B cell (primary cell): ENCODE measurements around the gene MYH14. TPM values are rescaled to one million over a fixed set of nuclear protein-coding genes. Genes with fewer than 3 reads are reported as not detected.

Experiments used
- ATAC-seq: fragments of 200-7000 bp; cut with Tn5 transposase; one replicate; pipeline ENCODE4 v1.10.0; 2021; ENCODE audit warnings: low read depth, mild to moderate bottlenecking, moderate number of reproducible peaks, moderate library complexity
- CTCF ChIA-PET: fragments of 350-600 bp; sonication (Branson Sonifier 250); formaldehyde crosslinking; loops from one replicate; lab custom pipeline; 2021; ENCODE audit warnings: antibody characterized with exemption, inconsistent platforms; lab: Charles Lee
- POLR2A ChIA-PET: fragments of 350-600 bp; sonication (Branson Sonifier 250); formaldehyde crosslinking; loops from one replicate; lab custom pipeline; 2021; ENCODE audit warnings: antibody characterized with exemption; lab: Charles Lee
- DNase-seq: peaks from one replicate; pipeline ENCODE4 v3.0.0; 2013
- H2AFZ ChIP-seq: 2 replicates; pipeline ENCODE4 v1.6.1; 2012; ENCODE audit warnings: mild to moderate bottlenecking, low read depth, low read length; ENCODE audit not compliant: insufficient read depth, poor library complexity, severe bottlenecking
- H3K27ac ChIP-seq, 2 donors: 1 replicate in 1 of 2; 2 replicates in 1 of 2; pipeline ENCODE4 v1.5.1; 2012 to 2013; ENCODE audit warnings: low read length in 2 of 2, mild to moderate bottlenecking in 2 of 2, moderate library complexity in 1 of 2
- H3K27me3 ChIP-seq, 4 experiments: fragments of 200-600 bp in 1 of 4; sonication (generic) in 1 of 4; replicated peaks in 1 of 4; 1 replicate in 2 of 4; 2 replicates in 2 of 4; pipeline versions ENCODE4 v1.6.1 to v1.7.0; 2013 to 2016; ENCODE audit warnings: low read length in 3 of 4, mild to moderate bottlenecking in 2 of 4, mixed read lengths in 1 of 4, moderate library complexity in 1 of 4; ENCODE audit not compliant: insufficient read depth in 4 of 4, control insufficient read depth in 3 of 4; ENCODE audit errors: control extremely low read depth in 1 of 4
- H3K36me3 ChIP-seq, 2 experiments: replicated peaks in 1 of 2; 1 replicate in 1 of 2; 2 replicates in 1 of 2; pipeline versions ENCODE4 v1.6.1 to v1.7.1; 2013; ENCODE audit warnings: low read length in 1 of 2; ENCODE audit not compliant: insufficient read depth in 2 of 2, control insufficient read depth in 1 of 2; ENCODE audit errors: control extremely low read depth in 1 of 2, extremely low read depth in 1 of 2
- H3K4me1 ChIP-seq, 2 donors: fragments of 200-600 bp in 1 of 2; sonication (generic) in 1 of 2; 1 replicate in 1 of 2; 2 replicates in 1 of 2; pipeline versions ENCODE4 v1.5.1 to v1.6.1; 2013 to 2017; ENCODE audit warnings: low read length in 2 of 2; ENCODE audit not compliant: control insufficient read depth in 2 of 2, insufficient read depth in 2 of 2
- H3K4me2 ChIP-seq: replicated peaks from 2 replicates; pipeline ENCODE3; 2012; ENCODE audit warnings: mild to moderate bottlenecking, low read depth, low read length; ENCODE audit not compliant: poor library complexity, severe bottlenecking
- H3K4me3 ChIP-seq, 5 experiments: fragments of 200-600 bp in 1 of 5; sonication (generic) in 1 of 5; 1 replicate in 3 of 5; 2 replicates in 2 of 5; pipeline versions ENCODE4 v1.5.1 to v1.7.0; 2011 to 2016; ENCODE audit warnings: low read length in 4 of 5, mild to moderate bottlenecking in 4 of 5, low read depth in 2 of 5, control low read depth in 1 of 5, moderate library complexity in 1 of 5; ENCODE audit not compliant: insufficient read depth in 1 of 5; ENCODE audit errors: control extremely low read depth in 1 of 5, extremely low read depth in 1 of 5
- H3K79me2 ChIP-seq: fragments of 200-600 bp; sonication (generic); one replicate; pipeline ENCODE4 v1.6.0; 2016; ENCODE audit warnings: low read length; ENCODE audit not compliant: control insufficient read depth, insufficient read depth
- H3K9ac ChIP-seq: fragments of 200-600 bp; sonication (generic); 2 replicates; pipeline ENCODE4 v1.6.1; 2017; ENCODE audit warnings: mild to moderate bottlenecking, low read length, moderate library complexity
- H3K9me3 ChIP-seq, 3 donors: one replicate each; pipeline versions ENCODE4 v1.6.1 to v1.7.1; 2013; ENCODE audit warnings: low read length in 2 of 3; ENCODE audit not compliant: control insufficient read depth in 2 of 3, insufficient read depth in 1 of 3; ENCODE audit errors: control extremely low read depth in 1 of 3
- H4K20me1 ChIP-seq: 2 replicates; pipeline ENCODE4 v1.6.0; 2012; ENCODE audit warnings: mild to moderate bottlenecking, low read length; ENCODE audit not compliant: insufficient read depth, control insufficient read depth, poor library complexity, severe bottlenecking
- H3K27ac Mint-ChIP-seq: one replicate; pipeline ENCODE4 v1.8.0; 2021; ENCODE audit warnings: mixed read lengths
- H3K27me3 Mint-ChIP-seq: one replicate; pipeline ENCODE4 v1.8.0; 2021; ENCODE audit warnings: mixed read lengths
- H3K4me1 Mint-ChIP-seq: one replicate; pipeline ENCODE4 v1.8.0; 2021; ENCODE audit warnings: mixed read lengths
- H3K4me3 Mint-ChIP-seq: one replicate; pipeline ENCODE4 v1.8.0; 2021; ENCODE audit warnings: mixed read lengths
- H3K9me3 Mint-ChIP-seq: one replicate; pipeline ENCODE4 v1.8.0; 2022; ENCODE audit warnings: mixed read lengths; ENCODE audit not compliant: insufficient read depth
- CTCF ChIP-seq: fragments of 200-600 bp; IDR thresholded peaks from one replicate; pipeline ENCODE4 v1.8.0; 2022; ENCODE audit warnings: antibody characterized with exemption, mild to moderate bottlenecking
- EZH2 ChIP-seq: IDR thresholded peaks from 2 replicates; pipeline ENCODE4 v1.6.1; 2012; ENCODE audit warnings: borderline replicate concordance, low read depth, mild to moderate bottlenecking, moderate library complexity, low read length; ENCODE audit not compliant: insufficient read depth, poor library complexity, severe bottlenecking
- WGBS: methylation state at CpG from one replicate; pipeline ENCODE4 v1.1.5; 2013; ENCODE audit warnings: missing lambda C conversion rate; ENCODE audit not compliant: insufficient coverage; 5-methylcytosine and 5-hydroxymethylcytosine counted together
- intact Hi-C: fragments of 100-400 bp; cut with micrococcal nuclease; formaldehyde crosslinking; loops from one replicate; pipeline ENCODE4 v1.10.0; 2022
- polyA plus RNA-seq: library from polyadenylated mRNA; depleted of rRNA; stranded (reverse); fragments of >200 nt; gene quantifications from 2 replicates; pipeline ENCODE4 v1.2.3, GENCODE V29; 2012
- total RNA-seq, 2 donors: library from RNA; stranded (reverse); fragments of 120-200 nt in 1 of 2; gene quantifications; 1 replicate in 1 of 2; 2 replicates in 1 of 2; pipeline versions ENCODE4 v1.2.3 to v1.2.4, GENCODE V29; 2013 to 2022

Gene MYH14
- total and polyA plus RNA-seq, 2 donors (not counting 1 experiment from before 2014, with no cell fraction given) = not detected

- ATAC-seq = no peak
- no peak overlapping the region for H3K27ac Mint-ChIP-seq
- TF ChIP-seq EZH2 (no peak), CTCF (no peak)
- intact Hi-C loops = no loop called here
- peaks cover 6% of the 10 kb centered on the region for H3K9me3 Mint-ChIP-seq
- H3K27ac ChIP-seq = no peak overlapping the region
- no peaks in the 10 kb centered on the region for H3K79me2 ChIP-seq
- H3K4me3 Mint-ChIP-seq = no peak overlapping the region
- H2AFZ ChIP-seq = no peak overlapping the region
- H3K27me3 ChIP-seq = peaks cover 0 to 3% (median 0%) of the 10 kb centered on the region in 4 experiments
- ChIA-PET CTCF (no interaction called here), POLR2A (no interaction called here)
- no peaks in the 10 kb centered on the region for H3K4me1 Mint-ChIP-seq
- peaks cover 20% of the 10 kb centered on the region for H3K27me3 Mint-ChIP-seq
- no peaks in the 10 kb centered on the region for H4K20me1 ChIP-seq
- H3K4me2 ChIP-seq = no peak overlapping the region
- 80% methylated on average over 2 of the region's 3 CpGs for WGBS
- no peaks in the 10 kb centered on the region for H3K36me3 ChIP-seq
- no peak overlapping the region for H3K4me3 ChIP-seq
- DNase-seq = no peak
- peaks cover 0 to 20% (median 6%) of the 10 kb centered on the region in 3 donors for H3K9me3 ChIP-seq
- H3K9ac ChIP-seq = no peak overlapping the region
- no peaks in the 10 kb centered on the region for H3K4me1 ChIP-seq
These were observed 20.0 kb downstream of the MYH14 start for GRCh38 chr19:50223439-50223716.

DNA sequence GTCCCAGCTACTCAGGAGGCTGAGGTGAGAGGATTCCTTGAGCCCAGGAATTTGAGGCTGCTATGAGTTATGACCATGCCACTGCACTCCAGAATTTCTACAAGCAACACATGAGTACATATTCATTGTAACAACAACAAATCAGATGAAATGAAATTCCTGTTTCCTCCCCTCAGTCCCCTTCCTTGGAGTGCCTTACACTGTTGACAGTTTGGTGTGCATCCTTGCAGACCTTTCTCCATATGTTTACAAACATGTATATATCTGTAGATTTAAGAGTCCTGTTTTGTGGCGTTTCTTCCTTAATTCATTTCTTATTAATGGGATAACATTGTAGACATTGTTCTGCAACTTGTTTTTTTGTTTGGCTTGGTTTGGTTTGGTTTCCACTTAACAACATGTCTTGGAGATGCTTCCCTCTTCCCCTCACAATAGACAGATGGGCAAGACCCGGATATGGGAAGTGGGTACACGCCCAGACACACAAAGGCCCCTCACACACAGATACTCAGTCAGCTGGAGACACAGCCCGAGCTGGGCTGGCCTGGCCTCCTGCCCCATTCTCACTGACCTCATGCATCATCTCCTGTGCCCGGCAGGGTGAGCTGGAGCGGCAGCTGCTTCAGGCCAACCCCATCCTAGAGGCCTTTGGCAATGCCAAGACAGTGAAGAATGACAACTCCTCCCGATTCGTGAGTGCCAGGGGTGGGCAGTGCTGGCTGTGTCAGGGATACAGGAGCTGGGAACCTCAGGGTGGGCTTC is 21.7 kb downstream of the MYH14 start:
- no peaks in the 10 kb centered on the region for H3K79me2 ChIP-seq
- peaks cover 0 to 21% (median 6%) of the 10 kb centered on the region in 3 donors for H3K9me3 ChIP-seq
- intact Hi-C loops = no loop called here
- H3K4me3 Mint-ChIP-seq = no peak overlapping the region
- no peaks in the 10 kb centered on the region for H4K20me1 ChIP-seq
- H3K27ac Mint-ChIP-seq = no peak overlapping the region
- ATAC-seq (no peak), DNase-seq (no peak)
- H3K9me3 Mint-ChIP-seq = peaks cover 6% of the 10 kb centered on the region
- H3K4me3 ChIP-seq = no peak overlapping the region
- no peaks in the 10 kb centered on the region for H3K36me3 ChIP-seq
- CTCF ChIA-PET = no interaction called here
- H3K27ac ChIP-seq = no peak overlapping the region
- H3K27me3 ChIP-seq = peaks cover 0 to 3% (median 0%) of the 10 kb centered on the region in 4 experiments
- TF ChIP-seq EZH2 (no peak), CTCF (no peak)
- no peak overlapping the region for H3K4me2 ChIP-seq
- POLR2A ChIA-PET = no interaction called here
- no peaks in the 10 kb centered on the region for H3K4me1 Mint-ChIP-seq
- 89% methylated on average over 5 of the region's 8 CpGs for WGBS
- no peak overlapping the region for H3K9ac ChIP-seq
- H2AFZ ChIP-seq = no peak overlapping the region
- H3K4me1 ChIP-seq = no peaks in the 10 kb centered on the region
- H3K27me3 Mint-ChIP-seq = peaks cover 25% of the 10 kb centered on the region
